TTC549 (cell line): ENCODE measurements around the gene MARK4.
"Not testable (repeated sequence)": the region's sequence is repeated elsewhere in the genome, so short reads cannot be mapped to it uniquely, and the experiment has no call there.

Experiments
- FAIRE-seq: peaks from 2 replicates; lab custom pipeline; 2012; peaks lifted over from hg19 to GRCh38; lab: Jason Lieb, UNC

Gene MARK4

DNA sequence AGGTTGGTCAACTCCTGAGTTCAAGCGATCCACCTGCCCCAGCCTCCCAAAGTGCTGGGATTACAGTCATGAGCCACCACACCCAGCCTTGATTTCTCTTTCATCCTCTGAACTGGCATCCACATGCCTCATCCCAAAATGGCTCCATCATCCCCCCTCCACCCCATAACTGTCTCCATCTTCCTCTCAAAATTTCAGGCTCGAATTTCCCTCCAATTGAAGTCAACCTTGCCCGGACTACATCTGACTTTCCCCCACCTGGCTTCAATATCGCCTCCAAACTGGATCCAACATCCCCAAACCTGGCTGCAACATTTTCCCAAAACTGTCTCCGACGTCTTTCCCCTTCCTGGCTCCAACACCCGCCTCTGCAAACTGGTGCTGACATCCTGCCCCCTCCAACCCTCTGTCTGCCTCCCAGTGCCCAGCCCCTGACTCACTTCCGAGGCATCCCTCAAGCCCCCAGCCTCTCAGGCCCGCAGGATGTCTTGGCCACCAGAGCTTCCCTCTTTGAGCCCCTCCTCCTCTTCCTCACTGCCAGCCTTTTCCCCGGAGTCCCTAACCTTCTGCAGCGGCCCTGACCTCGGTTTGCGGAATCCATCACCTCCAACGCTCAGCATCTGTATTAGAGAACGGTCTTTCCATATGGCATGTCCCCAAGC lies 6.8 kb upstream of the MARK4 start:
- no peak for FAIRE-seq

DNA sequence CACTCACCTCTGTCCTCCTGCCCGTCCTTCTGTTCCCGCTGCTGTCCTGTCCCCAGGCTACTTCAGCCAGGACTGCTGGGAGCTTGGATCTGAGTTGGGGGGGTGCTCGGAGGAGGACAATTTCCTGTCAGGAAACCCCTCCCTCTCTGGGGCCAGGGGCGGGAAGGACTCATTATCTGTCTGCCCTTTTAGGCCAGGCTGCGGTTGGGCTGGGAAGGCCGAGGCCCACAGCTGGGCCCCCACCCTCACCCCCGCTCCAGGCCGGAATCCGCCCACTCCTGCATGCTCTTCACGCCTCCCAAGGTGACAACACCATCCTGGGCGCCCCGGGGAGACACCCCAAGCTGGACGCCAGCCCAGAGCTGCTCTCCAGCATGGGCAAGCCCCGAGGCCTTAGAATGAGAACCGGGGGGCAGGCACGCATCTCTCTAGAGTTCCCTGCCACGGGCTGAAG lies 5.7 kb upstream of the MARK4 start, which contains the start of gene EXOC3L2:
Gene EXOC3L2, minus strand, starts transcription at position 74 of the 454 bp plus-strand sequence. CDS start 6,362 bp downstream, outside the sequence.
- FAIRE-seq: no peak

DNA sequence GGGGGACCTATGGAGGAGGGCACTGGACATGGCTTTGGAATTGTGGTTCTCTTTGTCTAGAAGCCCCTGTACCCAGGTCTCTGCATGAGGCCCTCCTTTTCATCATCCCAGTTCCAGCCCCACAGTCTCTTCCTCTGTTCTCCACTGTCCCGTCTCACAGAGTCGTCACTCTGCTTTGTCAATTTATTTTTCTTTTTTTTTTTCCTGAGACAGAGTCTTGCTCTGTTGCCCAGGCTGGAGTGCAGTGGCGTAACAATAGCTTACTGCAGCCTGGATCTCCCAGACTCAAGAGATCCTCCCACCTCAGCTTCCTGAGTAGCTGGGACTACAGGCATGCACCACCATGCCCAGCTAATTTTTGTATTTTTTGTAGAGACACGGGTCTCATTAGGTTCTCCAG lies 5.2 kb upstream of the MARK4 start:
- FAIRE-seq: no peak

DNA sequence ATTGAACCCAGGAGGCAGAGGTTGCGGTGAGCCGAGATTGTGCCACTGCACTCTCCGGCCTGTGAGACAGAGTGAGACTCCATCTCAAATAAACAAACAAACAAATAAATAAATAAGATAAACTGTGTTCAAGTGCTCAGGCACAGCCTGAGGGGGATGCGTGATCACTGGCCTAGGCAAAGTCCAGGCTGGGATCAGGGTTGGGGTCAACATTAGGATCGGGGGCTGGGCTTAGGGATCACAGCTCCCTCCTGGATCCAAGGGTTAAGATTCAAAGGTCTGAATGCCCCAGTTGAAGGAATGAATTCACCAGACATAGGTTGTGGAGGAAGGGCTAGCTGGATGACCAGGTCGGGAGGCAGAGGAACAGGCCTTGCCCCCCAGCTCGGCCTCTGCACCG lies 3.9 kb upstream of the MARK4 start:
- FAIRE-seq: no peak

DNA sequence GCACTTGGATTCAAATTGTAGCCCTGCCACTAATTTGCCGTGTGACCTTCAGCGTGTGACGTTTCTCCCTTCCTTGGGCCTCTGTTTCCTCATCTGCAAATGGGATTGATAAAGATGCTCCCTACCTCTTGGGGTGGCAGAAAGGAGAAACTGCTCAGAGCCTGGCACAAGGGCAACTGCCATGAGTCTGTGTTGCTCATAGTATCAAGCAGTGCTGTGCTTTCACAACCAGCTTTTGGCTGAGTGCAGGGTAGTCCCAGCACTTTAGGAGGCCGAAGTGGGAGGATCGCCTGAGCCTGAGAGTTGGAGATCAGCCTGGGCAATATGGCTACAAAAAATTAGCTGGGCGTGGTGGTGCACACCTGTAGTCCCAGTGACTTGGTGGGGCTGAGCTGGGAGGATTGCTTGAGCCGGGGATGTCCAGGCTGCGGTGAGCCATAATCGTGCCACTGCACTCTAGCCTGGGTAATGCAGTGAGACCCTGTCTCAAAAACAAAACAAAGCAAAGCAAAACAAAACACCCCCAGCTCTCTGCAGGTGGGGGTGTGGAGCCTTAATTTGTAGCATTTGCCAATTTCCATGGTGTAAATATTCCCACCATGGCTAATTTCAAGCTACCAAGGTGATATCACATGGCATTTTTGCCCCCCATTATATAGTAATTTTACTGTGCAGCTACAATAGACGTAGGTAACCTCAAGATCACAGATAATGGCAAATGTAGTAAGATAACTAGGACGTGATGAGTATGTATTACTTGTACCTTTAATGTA lies 1.6 kb upstream of the MARK4 start:
- FAIRE-seq: no peak

GRCh38 chr19:45250216-45250831 lies 747 bp upstream of the MARK4 start:
- FAIRE-seq: no peak

DNA sequence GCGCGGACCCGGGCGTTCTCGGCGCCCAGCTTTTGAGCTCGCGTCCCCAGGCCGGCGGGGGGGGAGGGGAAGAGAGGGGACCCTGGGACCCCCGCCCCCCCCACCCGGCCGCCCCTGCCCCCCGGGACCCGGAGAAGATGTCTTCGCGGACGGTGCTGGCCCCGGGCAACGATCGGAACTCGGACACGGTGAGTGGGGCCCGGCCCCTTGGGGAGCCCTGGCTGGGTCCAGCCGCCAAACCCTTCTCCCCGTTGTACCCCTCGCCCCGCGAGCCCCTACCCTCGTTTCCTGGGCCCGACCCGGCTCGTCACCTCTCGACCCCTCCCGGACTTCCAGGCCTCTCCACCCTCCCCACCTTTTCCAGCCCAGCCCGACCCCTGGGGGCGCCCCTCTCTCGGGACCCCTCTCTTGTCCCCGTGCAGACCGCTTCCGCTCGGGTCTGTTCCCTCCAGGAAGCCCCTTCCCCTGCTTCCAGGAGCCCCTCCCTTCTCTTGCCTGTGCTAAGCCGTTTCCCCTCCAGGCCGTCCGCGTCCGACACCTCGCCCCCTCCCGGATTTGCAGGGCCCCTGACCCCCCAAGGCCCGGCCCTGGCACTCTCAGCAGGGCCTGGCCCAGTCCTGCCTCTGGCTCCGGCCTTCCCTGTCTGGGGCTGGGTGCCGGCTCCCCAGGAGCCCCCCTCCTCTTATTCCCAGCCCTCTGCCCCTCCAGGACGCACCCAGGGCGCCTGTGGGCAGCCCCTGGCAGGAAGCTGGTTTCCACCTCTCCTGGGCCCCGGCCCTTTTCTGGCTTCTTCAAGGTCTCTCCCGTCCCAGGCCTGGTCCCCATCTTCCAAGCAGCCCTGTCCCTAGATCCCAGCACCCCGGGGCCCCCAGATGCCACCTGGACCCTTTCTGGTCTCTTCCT lies 632 bp downstream of the MARK4 start:
- FAIRE-seq: no peak

GRCh38 chr19:45253396-45254027 lies 2.4 kb downstream of the MARK4 start:
- FAIRE-seq: no peak

GRCh38 chr19:45254044-45254531 lies 3.0 kb downstream of the MARK4 start:
- no peak for FAIRE-seq

DNA sequence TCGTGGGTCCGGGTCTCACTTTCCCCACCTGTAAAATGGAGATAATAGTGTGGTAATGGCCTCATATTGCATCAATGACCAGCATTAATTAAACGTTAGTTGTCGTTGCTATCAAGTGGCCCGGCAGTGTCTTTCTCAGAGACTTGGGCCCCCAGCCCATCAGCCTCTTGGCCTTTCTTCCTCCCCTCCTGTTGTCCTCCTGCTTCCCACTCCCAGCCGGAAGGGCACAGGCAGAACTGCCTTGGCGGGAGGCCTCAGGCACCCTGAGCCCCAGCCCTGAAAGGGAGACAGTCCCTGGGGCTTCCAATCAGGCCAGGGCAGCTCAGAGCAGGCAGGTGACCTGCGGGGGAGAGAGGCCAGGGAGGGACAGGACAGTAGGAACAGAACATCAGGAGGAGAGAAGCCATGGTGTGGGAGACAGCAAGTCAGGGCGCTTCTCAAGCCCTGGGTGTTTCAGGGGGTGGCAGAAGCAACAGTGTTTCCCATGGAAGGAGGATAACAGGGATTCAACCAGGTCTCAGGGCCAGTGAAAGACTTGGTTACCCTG lies 4.6 kb downstream of the MARK4 start:
- no peak for FAIRE-seq

GRCh38 chr19:45256836-45257235 lies 5.8 kb downstream of the MARK4 start:
- no peak for FAIRE-seq

DNA sequence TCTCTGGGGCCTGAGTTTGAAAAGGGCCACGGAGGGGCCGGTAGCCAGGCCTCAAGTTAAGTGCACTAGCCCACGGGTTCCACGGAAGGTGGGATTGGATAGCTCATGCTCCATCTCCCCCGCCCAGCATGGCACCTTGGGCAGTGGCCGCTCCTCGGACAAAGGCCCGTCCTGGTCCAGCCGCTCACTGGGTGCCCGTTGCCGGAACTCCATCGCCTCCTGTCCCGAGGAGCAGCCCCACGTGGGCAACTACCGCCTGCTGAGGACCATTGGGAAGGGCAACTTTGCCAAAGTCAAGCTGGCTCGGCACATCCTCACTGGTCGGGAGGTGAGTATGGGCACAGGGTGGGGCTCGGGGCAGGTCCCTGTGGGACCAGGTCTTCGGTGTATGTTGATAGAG lies 7.8 kb downstream of the MARK4 start:
- no peak for FAIRE-seq

- FAIRE-seq: no peak
Measured at GRCh38 chr19:45262570-45262969, 11.5 kb downstream of the MARK4 start.

DNA sequence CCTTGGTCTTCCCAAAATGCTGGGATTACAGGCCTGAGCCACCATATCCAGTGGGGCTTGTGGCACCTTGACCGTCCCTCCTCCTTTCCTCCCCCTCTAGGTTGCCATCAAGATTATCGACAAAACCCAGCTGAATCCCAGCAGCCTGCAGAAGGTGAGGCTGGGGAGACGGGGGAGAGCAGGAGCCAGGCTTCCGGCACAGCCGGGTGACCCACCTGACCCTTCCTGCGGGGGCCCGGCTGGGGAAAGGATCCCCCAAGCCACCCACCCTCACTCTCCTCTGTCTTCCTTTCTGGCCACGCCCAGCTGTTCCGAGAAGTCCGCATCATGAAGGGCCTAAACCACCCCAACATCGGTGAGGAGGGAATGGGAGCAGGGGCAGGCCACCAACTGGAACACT lies 11.9 kb downstream of the MARK4 start:
- no peak for FAIRE-seq

GRCh38 chr19:45264781-45265317 lies 13.8 kb downstream of the MARK4 start:
- FAIRE-seq: no peak

DNA sequence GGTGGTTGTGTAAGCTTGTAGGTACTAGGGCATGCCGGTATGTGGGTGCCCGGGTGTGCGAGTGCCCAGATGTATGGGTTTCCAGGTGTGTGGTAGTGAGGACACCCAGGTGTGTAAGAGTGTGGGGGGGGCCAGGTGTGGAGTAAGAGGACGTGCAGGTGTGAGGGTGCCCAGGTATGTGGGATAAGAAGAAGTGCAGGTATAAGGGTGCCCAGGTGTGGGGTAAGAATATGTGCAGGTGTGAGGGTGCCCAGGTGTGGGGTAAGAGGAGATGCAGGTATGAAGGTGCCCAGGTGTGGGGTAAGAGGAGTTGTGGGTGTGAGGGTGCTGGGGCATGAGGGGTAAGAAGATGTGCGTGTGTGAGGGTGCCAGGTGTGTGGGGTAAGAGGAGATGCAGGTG lies 14.3 kb downstream of the MARK4 start:
- no peak for FAIRE-seq

DNA sequence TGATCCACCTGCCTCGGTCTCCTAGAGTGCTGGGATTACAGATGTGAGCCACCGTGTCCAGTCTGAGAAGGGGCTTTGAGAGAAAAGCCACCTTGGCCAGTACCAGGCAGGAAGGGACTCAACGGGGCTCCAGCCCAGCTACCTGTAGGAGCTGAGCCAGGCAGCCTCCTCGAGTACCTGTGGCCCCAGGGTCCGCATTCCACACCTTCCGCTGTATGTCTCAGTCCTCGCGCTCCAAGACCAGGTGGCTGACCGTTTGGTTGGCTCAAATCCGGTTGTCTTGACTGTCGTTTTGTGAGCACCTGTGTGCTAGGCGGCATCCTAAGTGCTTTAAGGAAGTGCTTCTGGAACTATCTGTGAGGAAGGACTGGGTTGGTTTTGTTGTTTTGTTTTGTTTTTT lies 16.2 kb downstream of the MARK4 start:
- FAIRE-seq: no peak

- FAIRE-seq: not testable (repeated sequence)
Measured at GRCh38 chr19:45269939-45270338, 18.9 kb downstream of the MARK4 start.

DNA sequence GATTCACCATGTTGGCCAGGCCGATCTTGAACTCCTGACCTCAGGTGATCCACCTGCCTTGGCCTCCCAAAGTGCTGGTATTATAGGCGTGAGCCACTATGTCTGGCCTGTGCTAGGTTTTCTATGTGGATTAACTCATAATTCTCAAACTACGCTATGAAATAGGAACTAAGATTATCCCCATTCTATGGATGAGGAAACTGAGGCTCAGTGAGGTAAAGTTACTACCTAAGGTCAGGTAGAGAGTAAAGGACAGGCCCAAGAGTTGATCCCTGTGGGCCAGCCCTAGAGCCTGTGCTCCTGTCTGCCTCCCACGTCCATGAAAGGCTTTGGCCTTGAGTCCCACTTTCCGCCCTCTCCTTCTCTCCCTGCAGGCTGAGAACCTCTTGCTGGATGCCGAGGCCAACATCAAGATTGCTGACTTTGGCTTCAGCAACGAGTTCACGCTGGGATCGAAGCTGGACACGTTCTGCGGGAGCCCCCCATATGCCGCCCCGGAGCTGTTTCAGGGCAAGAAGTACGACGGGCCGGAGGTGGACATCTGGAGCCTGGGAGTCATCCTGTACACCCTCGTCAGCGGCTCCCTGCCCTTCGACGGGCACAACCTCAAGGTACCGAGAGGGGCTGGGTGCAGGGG lies 20.1 kb downstream of the MARK4 start:
- no peak for FAIRE-seq

DNA sequence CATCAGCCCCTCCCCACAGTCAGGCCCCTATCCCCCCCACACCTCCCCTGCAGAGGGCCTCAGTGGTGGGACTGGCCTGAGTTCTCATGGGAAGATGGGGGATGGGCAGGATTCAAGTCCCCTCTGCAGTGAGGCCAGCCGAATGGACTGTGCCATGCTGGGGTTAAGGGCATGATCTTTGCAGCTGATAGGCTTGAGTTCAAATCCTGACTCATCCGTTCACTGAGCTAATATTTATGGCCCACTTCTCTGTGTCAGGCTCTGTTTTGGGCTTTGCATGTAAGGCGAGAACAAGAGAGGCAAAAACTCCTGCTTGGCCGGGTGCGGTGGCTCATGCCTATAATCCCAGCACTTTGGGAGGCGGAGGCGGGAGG lies 20.7 kb downstream of the MARK4 start:
- FAIRE-seq: no peak

- FAIRE-seq: no peak
Measured at GRCh38 chr19:45273521-45273855, 22.4 kb downstream of the MARK4 start.
